HG03432 (cell line): Measurements from ENCODE around the gene NCBP2L.
"Not testable (repeated sequence)": the region's sequence is repeated elsewhere in the genome, so short reads cannot be mapped to it uniquely, and the experiment has no call there.

ENCODE experiments used
- ATAC-seq: cut with Tn5 transposase; IDR thresholded peaks from one replicate; pipeline ENCODE4 v1.9.1; 2021; ENCODE audit warnings: mild to moderate bottlenecking, moderate library complexity; ENCODE audit not compliant: unreplicated experiment

The NCBP2L gene

DNA sequence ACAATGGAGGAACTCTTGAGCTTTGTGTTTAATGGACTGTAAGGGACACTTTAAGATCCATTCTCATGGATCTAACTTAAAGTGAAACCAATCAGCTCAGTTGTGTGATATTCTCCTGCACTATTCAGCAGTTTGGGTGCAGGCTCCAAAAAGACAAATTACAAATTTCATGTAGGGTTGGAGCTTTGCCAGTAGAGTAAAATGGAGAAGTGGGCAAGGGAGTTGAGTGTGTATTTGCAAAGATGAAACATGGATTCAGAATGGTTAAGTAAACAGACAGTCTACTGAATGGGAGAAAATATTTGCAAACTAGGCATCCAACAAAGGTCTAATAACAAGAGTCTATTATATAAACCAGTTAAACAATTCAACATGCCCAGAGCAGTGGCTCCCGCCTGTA lies 26.9 kb downstream of the NCBP2L start:
- ATAC-seq, result no peak

DNA sequence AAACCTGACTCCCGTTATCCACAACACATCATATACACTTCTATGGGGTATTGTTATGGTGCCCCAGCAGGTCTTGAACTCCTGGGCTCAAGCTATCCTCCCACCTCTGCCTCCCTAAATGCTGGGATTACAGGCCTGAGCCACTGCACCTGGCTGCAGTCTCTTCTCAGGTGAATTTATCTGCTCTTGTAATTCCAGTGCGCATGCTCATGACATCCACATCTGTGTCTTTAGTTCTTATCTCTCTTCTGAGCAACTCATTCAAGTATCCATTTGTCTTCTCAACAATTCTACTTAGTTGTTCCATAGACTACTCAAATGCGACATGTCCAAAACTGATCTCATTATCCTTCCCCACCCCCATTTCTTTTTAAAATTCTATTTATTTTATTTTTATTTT lies 27.6 kb downstream of the NCBP2L start:
- no peak for ATAC-seq

- ATAC-seq, result not testable (repeated sequence)
Measured at GRCh38 chrX:107810053-107810452, 32.5 kb downstream of the NCBP2L start.

DNA sequence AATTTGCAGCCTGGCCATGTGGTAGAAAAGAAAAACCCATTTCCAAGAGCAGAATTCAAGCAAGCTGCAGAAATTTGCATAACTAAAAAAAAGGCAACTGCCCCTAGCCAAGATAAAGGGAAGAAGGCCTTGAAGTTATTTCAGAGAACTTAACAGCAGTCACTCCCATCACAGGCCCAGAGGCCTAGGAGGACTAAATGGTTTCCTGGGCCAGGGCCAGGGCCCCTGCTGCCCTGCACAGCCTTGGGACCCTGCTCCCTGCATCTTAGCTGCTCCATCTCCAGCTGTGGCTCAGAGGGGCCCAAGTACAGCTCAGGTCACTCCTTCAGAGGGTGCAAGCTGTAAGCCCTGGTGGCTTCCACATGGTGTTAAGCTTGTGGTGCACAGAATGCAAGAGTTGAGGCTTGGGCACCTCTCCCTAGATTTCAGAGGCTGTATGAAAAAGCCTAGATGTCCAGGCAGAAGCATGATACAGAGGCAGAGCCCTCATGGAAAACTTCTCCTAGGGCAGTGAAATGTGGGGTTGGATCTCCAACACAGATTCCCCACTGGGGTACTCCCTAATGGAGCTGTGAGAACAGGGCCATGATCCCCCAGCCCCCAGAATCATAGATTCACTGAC lies 41.5 kb downstream of the NCBP2L start:
- ATAC-seq, result no peak

DNA sequence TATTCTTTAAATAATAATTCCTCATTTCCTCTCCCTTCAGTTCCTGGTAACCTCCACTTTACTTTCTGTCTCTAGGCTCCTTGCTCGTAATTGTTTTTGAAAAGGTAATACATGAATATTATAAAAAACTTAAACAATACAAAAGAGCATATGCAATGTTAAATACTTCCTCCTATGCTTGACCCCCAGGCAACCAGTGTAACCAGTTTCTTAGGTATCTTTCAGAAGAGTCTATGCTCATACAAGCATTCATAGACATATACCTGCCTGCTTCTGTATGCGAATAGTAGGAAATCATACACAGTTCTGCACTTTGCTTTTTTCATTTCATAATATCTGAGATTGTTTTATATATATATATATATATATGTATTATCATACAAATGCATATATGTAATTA lies 45.5 kb downstream of the NCBP2L start:
- no peak for ATAC-seq

GRCh38 chrX:107823456-107823855 lies 45.9 kb downstream of the NCBP2L start:
- ATAC-seq, result no peak

DNA sequence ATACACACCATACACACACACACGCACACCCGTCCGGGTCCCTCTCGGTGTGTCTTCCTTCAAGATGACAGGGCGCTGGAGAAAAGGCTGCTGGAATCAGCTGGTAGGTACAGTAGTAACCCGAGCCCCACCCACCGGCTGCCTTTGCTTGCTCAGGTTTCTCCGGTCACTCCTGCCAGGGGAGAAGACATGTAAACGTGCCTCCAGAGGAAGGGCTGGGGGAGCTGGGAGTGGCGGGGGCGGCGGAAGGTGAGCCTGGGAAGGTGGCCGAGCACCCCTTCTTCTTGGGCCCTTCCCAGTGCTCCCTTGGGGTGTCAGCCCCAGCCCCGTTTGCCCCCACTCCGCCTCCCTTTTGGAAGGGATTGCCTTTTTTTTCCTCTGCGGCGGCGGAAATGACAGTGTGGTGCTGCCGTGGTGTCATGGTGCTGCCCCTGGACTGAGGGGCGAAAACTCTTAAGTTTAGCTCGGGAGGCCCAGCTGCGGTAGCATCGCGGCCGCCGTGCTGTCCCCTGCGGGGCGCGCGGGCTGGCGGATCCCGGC lies 48.2 kb downstream of the NCBP2L start, which contains the start of gene MID2:
TSS of gene MID2 (plus strand) at position 169 of the 540 bp plus-strand sequence. CDS start 561 bp downstream, outside the sequence.
- ATAC-seq, result peak; percentile 54

DNA sequence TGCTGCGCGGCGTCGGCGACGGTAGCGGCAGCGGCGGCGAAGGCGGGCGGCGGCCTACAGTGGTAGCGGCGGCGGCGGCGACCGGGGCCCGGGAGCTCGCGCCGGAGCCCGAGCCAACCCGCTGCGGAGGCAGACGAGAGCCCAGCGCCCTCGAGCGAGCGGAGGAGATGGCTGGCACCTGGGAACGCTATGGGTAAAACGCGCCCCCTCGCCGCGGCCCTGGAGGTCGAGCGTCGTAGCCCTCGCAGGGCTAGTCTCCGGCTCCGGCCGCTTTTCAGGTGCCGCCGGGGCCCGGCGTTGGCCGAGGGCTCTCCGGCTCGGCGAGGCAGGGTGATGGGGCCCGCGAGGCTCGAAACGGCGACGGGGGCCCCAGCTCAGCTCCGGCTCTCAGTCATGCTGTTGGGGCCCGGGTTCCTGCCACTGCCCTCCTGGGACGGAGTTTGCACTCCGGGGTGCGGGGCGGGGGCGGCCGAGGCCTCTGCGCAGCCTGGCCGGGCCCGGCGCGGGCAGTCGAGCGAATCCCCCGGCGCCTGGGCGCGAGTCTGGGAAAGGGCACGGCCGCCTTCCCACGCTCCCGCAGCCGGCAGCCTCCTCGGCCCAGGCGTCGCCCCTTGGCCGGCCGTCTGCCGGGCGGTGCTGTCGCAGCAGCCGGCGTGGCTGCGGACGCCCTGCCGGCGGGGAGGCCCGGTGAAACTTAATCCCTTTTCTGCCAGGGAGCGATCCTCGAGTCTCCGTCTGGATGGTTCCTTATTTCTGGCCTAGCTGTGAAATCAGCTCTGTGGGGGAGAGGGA lies 48.9 kb downstream of the NCBP2L start:
- ATAC-seq, result peak; percentile 68

GRCh38 chrX:107827030-107827831 lies 49.7 kb downstream of the NCBP2L start:
- ATAC-seq, result no peak

DNA sequence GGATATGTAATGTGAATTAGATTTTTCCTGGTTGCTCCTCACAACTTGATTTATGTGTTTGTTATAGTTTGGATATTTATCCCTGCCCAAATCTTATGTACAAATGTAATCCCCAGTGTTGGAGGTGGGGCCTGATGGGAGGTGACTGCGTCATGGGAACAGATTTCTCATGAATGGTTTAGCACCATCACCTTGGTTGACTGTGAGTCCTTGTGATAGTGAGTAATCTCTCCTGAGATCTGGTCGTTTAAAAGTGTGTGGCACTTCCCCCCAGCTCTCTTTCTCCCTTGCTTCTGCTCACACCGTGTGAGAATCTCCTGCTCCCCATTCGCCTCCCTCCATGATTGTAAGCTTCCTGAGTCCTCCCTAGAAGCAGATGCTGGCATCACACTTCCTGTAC lies 50.3 kb downstream of the NCBP2L start:
- no peak for ATAC-seq

- no peak for ATAC-seq
Measured at GRCh38 chrX:107829878-107830277, 52.3 kb downstream of the NCBP2L start.

DNA sequence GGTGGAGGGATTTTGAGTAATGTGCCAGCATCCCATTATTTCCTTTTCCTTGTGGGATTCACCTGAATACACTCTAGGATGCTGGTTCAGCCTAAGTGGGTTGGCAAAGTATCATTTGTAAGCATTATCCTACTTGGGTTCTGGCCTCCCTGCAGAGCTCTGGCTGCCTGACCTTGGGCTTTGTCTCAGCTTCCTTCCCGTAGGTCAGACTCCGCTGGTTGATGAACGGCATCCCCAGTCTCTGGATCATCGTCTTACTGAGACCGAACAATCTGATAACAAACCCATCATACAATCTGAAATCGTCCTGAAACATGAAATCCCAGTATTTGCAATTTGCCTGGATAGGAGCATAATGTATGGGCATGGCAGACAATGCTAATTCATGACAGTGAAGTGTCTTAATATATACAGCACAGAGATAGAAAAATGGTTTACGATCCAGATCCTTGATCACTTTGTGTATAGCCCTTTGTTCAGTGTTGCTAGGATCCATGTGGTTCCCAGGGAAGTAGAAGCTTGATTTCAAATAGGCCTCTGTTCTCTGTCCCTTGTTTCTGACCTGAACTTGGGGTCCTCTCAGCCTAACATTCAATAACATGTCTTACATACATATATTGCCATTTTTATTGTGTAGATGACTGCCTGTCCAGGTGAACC lies 53.7 kb downstream of the NCBP2L start:
- ATAC-seq, result no peak

DNA sequence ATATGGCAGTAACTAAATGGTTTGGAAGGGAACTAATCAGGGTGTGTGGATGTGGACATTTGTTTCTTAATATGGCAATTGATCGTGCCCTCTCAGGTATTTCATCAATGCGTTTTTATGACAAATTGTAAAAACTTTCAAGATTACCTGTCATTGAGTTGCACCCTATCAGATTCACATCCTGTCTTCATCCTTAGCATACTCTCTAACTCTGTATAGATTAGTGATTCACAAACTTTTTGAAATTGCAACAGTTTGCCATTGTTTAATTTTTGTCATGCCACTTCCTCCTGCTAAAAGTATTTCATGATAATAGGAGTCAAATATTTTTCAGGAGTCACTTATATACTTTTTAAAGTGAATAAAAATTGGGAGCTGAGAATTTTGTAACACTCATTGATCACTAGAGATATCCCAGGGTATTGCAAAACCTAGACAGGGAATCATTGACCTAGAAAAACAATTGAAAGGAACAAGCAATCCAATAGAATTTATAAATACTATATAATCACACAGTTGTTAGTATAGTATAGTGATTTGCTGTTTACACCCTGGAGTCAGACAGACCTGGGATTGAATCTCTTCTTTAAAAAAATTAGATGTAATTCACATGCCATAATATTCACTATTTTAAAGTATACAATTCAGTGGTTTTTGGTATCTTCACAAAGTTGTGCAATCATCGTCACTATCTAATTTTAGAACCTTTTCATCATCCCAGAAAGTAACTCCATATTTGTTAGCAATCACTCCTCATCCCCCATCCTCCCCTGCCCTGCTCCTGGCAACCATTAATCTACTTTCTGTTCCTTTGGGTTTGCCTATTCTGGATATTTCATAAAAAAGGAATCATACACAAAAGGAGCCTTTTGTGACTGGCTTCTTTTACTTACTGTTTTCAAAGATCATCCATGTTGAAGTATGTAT lies 57.0 kb downstream of the NCBP2L start:
- ATAC-seq, result no peak

- no peak for ATAC-seq
Measured at GRCh38 chrX:107836958-107837357, 59.4 kb downstream of the NCBP2L start.

- no peak for ATAC-seq
Measured at GRCh38 chrX:107840971-107841370, 63.4 kb downstream of the NCBP2L start.

DNA sequence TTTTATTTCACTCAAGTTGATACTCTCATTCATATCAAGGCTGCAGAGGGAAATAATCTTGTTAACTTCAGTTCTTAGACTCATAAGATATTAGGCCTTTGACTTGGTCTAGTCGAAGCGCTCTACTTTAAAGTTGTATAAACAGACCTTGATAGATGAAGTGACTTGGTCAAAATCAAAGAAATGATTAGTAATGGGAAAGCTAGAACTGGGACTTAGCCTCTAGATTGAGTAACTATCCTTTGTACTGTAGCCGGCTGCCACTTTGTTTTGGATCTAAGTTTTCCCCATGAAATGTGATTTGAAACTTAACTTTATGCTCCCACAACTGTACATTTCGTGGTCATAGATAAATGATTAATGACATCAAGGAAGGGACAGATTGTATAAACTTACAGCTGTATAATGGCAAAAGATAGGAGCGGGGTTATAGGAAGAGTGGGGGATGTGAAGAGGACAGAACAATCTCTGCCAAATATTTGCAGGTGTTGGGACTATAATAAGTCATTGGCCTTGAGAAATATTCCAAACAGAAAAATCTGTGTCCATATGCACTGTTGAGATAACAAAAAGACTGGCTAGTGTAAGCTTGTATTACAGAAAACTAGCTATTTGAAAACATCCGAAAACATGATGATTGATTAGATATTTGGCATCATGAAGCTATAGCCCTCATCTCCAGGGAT lies 65.3 kb downstream of the NCBP2L start:
- ATAC-seq, result no peak
